ENCODE data around the gene GLRA2. TPM values are rescaled to one million over a fixed set of nuclear protein-coding genes. Genes with fewer than 3 reads are reported as not detected.

Gene GLRA2
- polyA plus RNA-seq, 1 of the 3 experiments (the other 2 are of a cell fraction): not detected

- TF ChIP-seq RAD21 (IDR thresholded peaks at IDR 0.05; ENCODE audit: low read length) (no peak), ELF1 (IDR thresholded peaks at IDR 0.05) (no peak), SIN3A (IDR thresholded peaks at IDR 0.05; ENCODE audit: borderline replicate concordance, low read depth, low read length) (no peak), MXI1 (IDR thresholded peaks at IDR 0.05; ENCODE audit: low read depth, low read length) (no peak), EP300 (IDR thresholded peaks at IDR 0.05; ENCODE audit: borderline replicate concordance in 1 of 2, low read depth in 1 of 2, low read length in 1 of 2) (no peak), USF1 (IDR thresholded peaks at IDR 0.05; ENCODE audit: borderline replicate concordance, low read depth) (no peak), NFIC (IDR thresholded peaks at IDR 0.05; ENCODE audit: borderline replicate concordance) (no peak), POLR2AphosphoS5 (IDR thresholded peaks at IDR 0.05; ENCODE audit: low read depth, low read length) (no peak), TCF12 (IDR thresholded peaks at IDR 0.05) (no peak), JUND (IDR thresholded peaks at IDR 0.05) (no peak), FOSL2 (IDR thresholded peaks at IDR 0.05; ENCODE audit: borderline replicate concordance, low read depth) (no peak), MEF2A (IDR thresholded peaks at IDR 0.05; ENCODE audit: borderline replicate concordance, low read depth) (no peak), ZBTB33 (IDR thresholded peaks at IDR 0.05; ENCODE audit: borderline replicate concordance, low read depth) (no peak), GABPA (IDR thresholded peaks at IDR 0.05; ENCODE audit: low read depth) (no peak), TEAD4 (IDR thresholded peaks at IDR 0.05; ENCODE audit: borderline replicate concordance, insufficient read depth) (no peak)
- CTCF ChIA-PET: no interaction called here
- whole genome bisulfite sequencing (ENCODE audit: low lambda C conversion rate): 5% methylated on average over 2 of the region's 2 CpGs
These were observed 62.6 kb downstream of the GLRA2 start for GRCh38 chrX:14591976-14592375.

GRCh38 chrX:14594521-14594920, 65.2 kb downstream of the GLRA2 start:
- Histone ChIP-seq H3K9ac (no peak overlapping the region), H3K9me3 (no peaks in the 10 kb centered on the region), H2AFZ (ENCODE audit: low read depth) (no peak overlapping the region), H3K4me1 (ENCODE audit: control insufficient read depth in 1 of 2, insufficient read depth in 2 of 2, low read depth in 1 of 2, low read length in 1 of 2) (no peaks in the 10 kb centered on the region), H3K27ac (ENCODE audit: low read depth in 2 of 2, low read length in 1 of 2) (no peak overlapping the region), H3K9me2 (no peaks in the 10 kb centered on the region), H3K36me3 (replicated peaks in 1 of 2; ENCODE audit: control insufficient read depth in 1 of 2, insufficient read depth in 2 of 2, low read length in 1 of 2) (no peaks in the 10 kb centered on the region), H3K4me2 (no peak overlapping the region), H3K4me3 (ENCODE audit: low read depth in 2 of 2, low read length in 1 of 2) (no peak overlapping the region), H3F3A (replicated peaks; ENCODE audit: insufficient read depth) (no peaks in the 10 kb centered on the region), H3K27me3 (ENCODE audit: insufficient read depth) (no peaks in the 10 kb centered on the region), H3K79me2 (ENCODE audit: insufficient read depth) (no peaks in the 10 kb centered on the region), H4K20me1 (ENCODE audit: insufficient read depth) (no peaks in the 10 kb centered on the region)
- ChIA-PET CTCF (no interaction called here), POLR2A (no interaction called here)
- TF ChIP-seq EP300 (IDR thresholded peaks at IDR 0.05; ENCODE audit: borderline replicate concordance in 1 of 2, low read depth in 1 of 2, low read length in 1 of 2): no peak
- TF ChIP-seq ZBTB33 (IDR thresholded peaks at IDR 0.05; ENCODE audit: borderline replicate concordance, low read depth): no peak
- DNase-seq: no peak

More at GRCh38 chrX:14591976-14592375, 62.6 kb downstream of the GLRA2 start:
- Histone ChIP-seq H3F3A (replicated peaks; ENCODE audit: insufficient read depth) (no peaks in the 10 kb centered on the region), H4K20me1 (ENCODE audit: insufficient read depth) (no peaks in the 10 kb centered on the region), H3K4me2 (no peak overlapping the region), H3K4me1 (ENCODE audit: control insufficient read depth in 1 of 2, insufficient read depth in 2 of 2, low read depth in 1 of 2, low read length in 1 of 2) (no peaks in the 10 kb centered on the region), H3K9me2 (no peaks in the 10 kb centered on the region), H3K9me3 (no peaks in the 10 kb centered on the region), H3K4me3 (ENCODE audit: low read depth in 2 of 2, low read length in 1 of 2) (no peak overlapping the region), H3K79me2 (ENCODE audit: insufficient read depth) (no peaks in the 10 kb centered on the region), H3K27me3 (ENCODE audit: insufficient read depth) (no peaks in the 10 kb centered on the region), H3K36me3 (replicated peaks in 1 of 2; ENCODE audit: control insufficient read depth in 1 of 2, insufficient read depth in 2 of 2, low read length in 1 of 2) (no peaks in the 10 kb centered on the region), H3K9ac (no peak overlapping the region), H2AFZ (ENCODE audit: low read depth) (no peak overlapping the region), H3K27ac (ENCODE audit: low read depth in 2 of 2, low read length in 1 of 2) (no peak overlapping the region)
- POLR2A ChIA-PET: no interaction called here
- DNase-seq: no peak
